HepG2 (cell line): Measurements from ENCODE around the gene LCN12. TPM values are rescaled to one million over a fixed set of nuclear protein-coding genes. Genes with fewer than 3 reads are reported as not detected.

Source experiments
- AHR ChIP-seq: IDR thresholded peaks from 2 replicates; pipeline ENCODE4 v1.6.1; 2018; ENCODE audit warnings: missing genetic modification reagents, missing compliant biosample characterization
- CREBL2 ChIP-seq: sonication (generic); formaldehyde crosslinking; IDR thresholded peaks from 2 replicates; pipeline ENCODE4 v1.8.1; 2023; ENCODE audit warnings: missing genetic modification reagents, mild to moderate bottlenecking, borderline replicate concordance
- DMAP1 ChIP-seq: IDR thresholded peaks from 2 replicates; pipeline ENCODE4 v1.6.1; 2016
- GLI4 ChIP-seq: sonication (generic); formaldehyde crosslinking; IDR thresholded peaks from 2 replicates; pipeline ENCODE4 v1.5.1; 2020; ENCODE audit warnings: missing genetic modification reagents, mild to moderate bottlenecking, moderate library complexity, borderline replicate concordance
- IKZF4 ChIP-seq: sonication (generic); formaldehyde crosslinking; IDR thresholded peaks from 2 replicates; pipeline ENCODE4 v1.5.1; 2020; ENCODE audit warnings: borderline replicate concordance, mild to moderate bottlenecking, low read depth, missing genetic modification reagents; ENCODE audit errors: not compliant biosample characterization
- JUN ChIP-seq: sonication (generic); formaldehyde crosslinking; IDR thresholded peaks from 2 replicates; pipeline ENCODE4 v1.4.0; 2020; ENCODE audit warnings: mild to moderate bottlenecking, missing genetic modification reagents
- LBX2 ChIP-seq: sonication (generic); formaldehyde crosslinking; IDR thresholded peaks from 2 replicates; pipeline ENCODE4 v1.5.0; 2020; ENCODE audit warnings: missing genetic modification reagents, mild to moderate bottlenecking, borderline replicate concordance
- MAFK ChIP-seq, 2 experiments: IDR thresholded peaks in 1 of 2; conservative IDR thresholded peaks in 1 of 2; 2 replicates each; pipeline ENCODE4 v1.6.1; 2011; ENCODE audit warnings: improper control_type of control experiment in 2 of 2, low read length in 2 of 2
- MTF1 ChIP-seq: sonication (generic); formaldehyde crosslinking; IDR thresholded peaks from 2 replicates; pipeline ENCODE4 v1.5.0; 2020; ENCODE audit warnings: missing genetic modification reagents
- NFRKB ChIP-seq: fragments of 450-650 bp; IDR thresholded peaks from 2 replicates; pipeline ENCODE4 v1.6.1; 2017
- SOX5 ChIP-seq: IDR thresholded peaks from 2 replicates; pipeline ENCODE4 v1.6.1; 2016; ENCODE audit warnings: borderline replicate concordance
- SRSF1 ChIP-seq: fragments of 200-400 bp; formaldehyde crosslinking; optimal IDR thresholded peaks from 2 replicates; pipeline ENCODE3; 2017; ENCODE audit warnings: mild to moderate bottlenecking, low read depth, low read length, moderate library complexity
- YEATS4 ChIP-seq: sonication (generic); formaldehyde crosslinking; IDR thresholded peaks from 2 replicates; pipeline ENCODE4 v1.4.0; 2020; ENCODE audit warnings: missing genetic modification reagents, borderline replicate concordance
- ZFX ChIP-seq: sonication (generic); formaldehyde crosslinking; IDR thresholded peaks from 2 replicates; pipeline ENCODE4 v1.4.0; 2020; ENCODE audit warnings: mild to moderate bottlenecking, low read depth, missing genetic modification reagents, moderate library complexity
- ZNF101 ChIP-seq: sonication (generic); formaldehyde crosslinking; IDR thresholded peaks from 2 replicates; pipeline ENCODE4 v1.4.0; 2020; ENCODE audit warnings: mild to moderate bottlenecking, low read depth, missing genetic modification reagents, borderline replicate concordance
- ZNF274 ChIP-seq: sonication (generic); formaldehyde crosslinking; IDR thresholded peaks from 2 replicates; pipeline ENCODE4 v1.5.1; 2020; ENCODE audit warnings: mild to moderate bottlenecking, missing genetic modification reagents
- ZNF281 ChIP-seq: sonication (generic); formaldehyde crosslinking; IDR thresholded peaks from 2 replicates; pipeline ENCODE4 v1.4.0; 2020; ENCODE audit warnings: missing genetic modification reagents, borderline replicate concordance
- ZNF343 ChIP-seq: sonication (generic); formaldehyde crosslinking; IDR thresholded peaks from 2 replicates; pipeline ENCODE4 v1.4.0; 2020; ENCODE audit warnings: mild to moderate bottlenecking, missing genetic modification reagents
- ZNF552 ChIP-seq: sonication (generic); formaldehyde crosslinking; IDR thresholded peaks from 2 replicates; pipeline ENCODE4 v1.9.0; 2022; ENCODE audit warnings: missing genetic modification reagents, mild to moderate bottlenecking, borderline replicate concordance
- ZNF558 ChIP-seq: sonication (generic); formaldehyde crosslinking; IDR thresholded peaks from 2 replicates; pipeline ENCODE4 v1.9.0; 2022; ENCODE audit warnings: mild to moderate bottlenecking, missing genetic modification reagents, borderline replicate concordance
- ZNF563 ChIP-seq: sonication (generic); formaldehyde crosslinking; IDR thresholded peaks from 2 replicates; pipeline ENCODE4 v1.8.0; 2022; ENCODE audit warnings: mild to moderate bottlenecking, moderate library complexity, missing genetic modification reagents
- ZNF709 ChIP-seq: sonication (generic); formaldehyde crosslinking; IDR thresholded peaks from 2 replicates; pipeline ENCODE4 v1.5.0; 2020; ENCODE audit warnings: mild to moderate bottlenecking, missing genetic modification reagents
- ZNF768 ChIP-seq: sonication (generic); formaldehyde crosslinking; IDR thresholded peaks from 2 replicates; pipeline ENCODE4 v1.4.0; 2020; ENCODE audit warnings: missing genetic modification reagents
- ZNF879 ChIP-seq: sonication (generic); formaldehyde crosslinking; IDR thresholded peaks from 2 replicates; pipeline ENCODE4 v1.8.1; 2023; ENCODE audit warnings: missing genetic modification reagents
- polyA plus RNA-seq, 8 experiments: library from polyadenylated mRNA; depleted of rRNA in 3 of 8; stranded (reverse) in 7 of 8; unstranded in 1 of 8; fragments of >200 nt; fragmentation: Illumina TruSeq in 4 of 8; extraction: Trizol in 4 of 8; gene quantifications; 2 replicates each; pipeline versions ENCODE4 v1.2.1 to v1.2.3, GENCODE V29; 2011 to 2016; ENCODE audit warnings: low read depth in 4 of 8, missing spikeins in 1 of 8, mixed read lengths in 1 of 8; ENCODE audit not compliant: insufficient read depth in 1 of 8
- total RNA-seq, 5 experiments: library from RNA; depleted of rRNA; stranded (reverse); fragments of >200 nt; fragmentation: Illumina TruSeq; extraction: Trizol; gene quantifications; 2 replicates each; pipeline ENCODE4 v1.2.3, GENCODE V29; 2016; ENCODE audit warnings: low read depth in 1 of 5
- TF ChIP-seq, protein P1 (sequence below): sonication (generic); formaldehyde crosslinking; IDR thresholded peaks from 2 replicates; pipeline ENCODE4 v1.8.1; 2023; ENCODE audit warnings: mild to moderate bottlenecking, inconsistent platforms, moderate library complexity, missing genetic modification reagents, borderline replicate concordance

Gene LCN12
- total and polyA plus RNA-seq, 2 of the 13 experiments (the other 11 are each of a cell fraction or from before 2014, with no cell fraction given) = 3.4 to 6.9 TPM

- TF ChIP-seq ZNF281 (CRISPR knock-in tag) (no peak), YEATS4 (peak; percentile 46; the same call in 1 of the 2 replicates), ZNF768 (CRISPR knock-in tag) (peak; percentile 24; the same call in 1 of the 2 replicates), ZNF879 (peak; percentile 73; the same call in 1 of the 2 replicates), IKZF4 (peak; percentile 61), ZNF552 (CRISPR knock-in tag) (0 out of 2 replicates have a peak, but pooled peaks have one; percentile 36), GLI4 (CRISPR knock-in tag) (peak; percentile 79; the same call in 1 of the 2 replicates), MTF1 (CRISPR knock-in tag) (no peak), AHR (0 out of 2 replicates have a peak, but pooled peaks have one; percentile 67), CREBL2 (peak; percentile 49; the same call in 1 of the 2 replicates), JUN (CRISPR knock-in tag) (no peak), SOX5 (CRISPR knock-in tag) (no peak), ZNF558 (CRISPR knock-in tag) (peak; percentile 55; the same call in 1 of the 2 replicates), MAFK (conservative IDR thresholded peaks at IDR 0.05 in 1 of 2, IDR thresholded peaks at IDR 0.05 in 1 of 2; ENCODE audit: low read length in 2 of 2) (no peak), DMAP1 (CRISPR knock-in tag) (peak; percentile 62; the same call in 1 of the 2 replicates), LBX2 (CRISPR knock-in tag) (0 out of 2 replicates have a peak, but pooled peaks have one; percentile 53), ZNF709 (CRISPR knock-in tag) (no peak), SRSF1 (no peak), ZNF563 (peak; percentile 78; the same call in 1 of the 2 replicates), ZNF274 (CRISPR knock-in tag) (peak; percentile 90), ZFX (peak; percentile 62), ZNF101 (CRISPR knock-in tag) (no peak), ZNF343 (no peak), NFRKB (no peak)
- TF ChIP-seq, protein P1, sequence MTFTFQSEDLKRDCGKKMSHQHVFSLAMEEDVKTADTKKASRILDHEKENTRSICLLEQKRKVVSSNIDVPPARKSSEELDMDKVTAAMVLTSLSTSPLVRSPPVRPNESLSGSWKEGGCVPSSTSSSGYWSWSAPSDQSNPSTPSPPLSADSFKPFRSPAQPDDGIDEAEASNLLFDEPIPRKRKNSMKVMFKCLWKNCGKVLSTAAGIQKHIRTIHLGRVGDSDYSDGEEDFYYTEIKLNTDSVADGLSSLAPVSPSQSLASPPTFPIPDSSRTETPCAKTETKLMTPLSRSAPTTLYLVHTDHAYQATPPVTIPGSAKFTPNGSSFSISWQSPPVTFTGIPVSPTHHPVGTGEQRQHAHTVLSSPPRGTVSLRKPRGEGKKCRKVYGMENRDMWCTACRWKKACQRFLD = 0 out of 2 replicates have a peak, but pooled peaks have one; percentile 45
Observed at GRCh38 chr9:136991993-136992818, 40.1 kb downstream of the LCN12 start, which contains the start of gene PAXX (continued).
